Spleen (tissue), 7 donors: ENCODE results near the gene CHST12.

Experiments used
- CTCF ChIP-seq, 11 experiments: fragments of 200-600 bp in 7 of 11; fragments of 450-650 bp in 4 of 11; sonication (generic) in 4 of 11; IDR thresholded peaks in 8 of 11; conservative IDR thresholded peaks in 3 of 11; 1 replicate in 7 of 11; 2 replicates in 4 of 11; pipeline versions ENCODE4 v1.4.0 to v1.8.0; 2016 to 2021; ENCODE audit warnings: antibody characterized with exemption in 11 of 11, inconsistent platforms in 4 of 11, mild to moderate bottlenecking in 1 of 11
- POLR2AphosphoS5 ChIP-seq, 3 donors: sonication (generic); formaldehyde crosslinking; IDR thresholded peaks; one replicate each; pipeline ENCODE4 v1.5.1; 2017; ENCODE audit warnings: antibody characterized with exemption in 3 of 3
- donor health status: DM: no; HTN: no; CAD: no; lungs with moderate emphysema.
- donor health status: DM: no; HTN: no; CAD: no.
- donor health status: DM: no; HTN: no; CAD: no.

DNA sequence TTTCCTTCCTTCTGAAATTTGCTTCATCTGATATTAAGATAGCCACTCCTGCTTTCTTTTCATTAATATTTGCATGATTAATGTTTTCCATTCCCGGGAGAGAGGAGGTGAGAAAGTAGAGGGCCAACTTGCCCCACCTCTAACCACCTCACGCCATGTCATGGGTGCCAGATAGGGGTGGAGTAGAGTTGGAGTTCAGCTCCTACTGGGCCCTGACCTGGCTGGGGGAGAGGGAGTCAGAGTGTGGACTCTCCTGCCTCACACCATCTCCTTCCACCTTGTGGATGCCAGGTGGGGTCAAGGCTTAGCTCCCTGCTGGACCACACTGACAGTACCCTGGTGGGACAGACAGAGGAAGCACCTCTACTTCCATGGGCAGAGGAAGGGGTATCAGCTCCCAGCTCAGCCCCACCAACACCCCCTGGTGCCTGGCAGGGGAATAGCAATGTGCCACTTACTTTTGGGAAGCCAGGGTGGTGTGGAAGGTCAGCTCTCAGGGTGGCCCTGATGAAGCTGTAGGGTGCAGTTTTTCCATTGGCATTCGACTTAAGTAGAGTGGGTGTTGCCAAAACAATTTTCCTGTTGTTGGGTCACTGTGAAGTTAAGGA, 28.0 kb downstream of the CHST12 start:
- peak in 1 of 3 donors; percentile 14 for TF ChIP-seq POLR2AphosphoS5 (IDR thresholded peaks at IDR 0.05)
- TF ChIP-seq CTCF (IDR thresholded peaks at IDR 0.05 in 8 of 11, conservative IDR thresholded peaks at IDR 0.05 in 3 of 11) = peak; percentile 7 to 65 (median 50)
